D721Med (cell line): ENCODE measurements around the gene PLEKHA6.

ENCODE experiments used
- DNase-seq: peaks from one replicate; pipeline ENCODE4 v3.0.0; 2011; ENCODE audit warnings: low spot score; ENCODE audit not compliant: insufficient read length
- FAIRE-seq: peaks from 2 replicates; lab custom pipeline; 2011; peaks lifted over from hg19 to GRCh38; lab: Jason Lieb, UNC
- CTCF ChIP-seq: IDR thresholded peaks from 2 replicates; pipeline ENCODE4 v1.5.1; 2012; ENCODE audit warnings: mild to moderate bottlenecking, control low read depth; ENCODE audit not compliant: insufficient read depth; ENCODE audit errors: missing control alignments

PLEKHA6 gene

GRCh38 chr1:204285436-204286305 lies 74.1 kb downstream of the PLEKHA6 start:
- no peak for TF ChIP-seq CTCF
- no peak for DNase-seq
- FAIRE-seq: no peak

GRCh38 chr1:204284929-204285328 lies 74.8 kb downstream of the PLEKHA6 start:
- FAIRE-seq (no peak), DNase-seq (no peak)
- TF ChIP-seq CTCF: no peak

GRCh38 chr1:204283711-204284651 lies 75.7 kb downstream of the PLEKHA6 start:
- DNase-seq: peak; percentile 65
- peak; percentile 70 for FAIRE-seq
- no peak for TF ChIP-seq CTCF

- DNase-seq (no peak), FAIRE-seq (no peak)
- TF ChIP-seq CTCF: no peak
Observed at GRCh38 chr1:204282761-204283221, 76.9 kb downstream of the PLEKHA6 start.

GRCh38 chr1:204280099-204280961 lies 79.4 kb downstream of the PLEKHA6 start:
- FAIRE-seq: no peak
- DNase-seq: no peak
- TF ChIP-seq CTCF: no peak

GRCh38 chr1:204278958-204279357 lies 80.8 kb downstream of the PLEKHA6 start:
- TF ChIP-seq CTCF: no peak
- no peak for DNase-seq
- no peak for FAIRE-seq
